ENCODE results near the gene DOCK11. TPM values are rescaled to one million over a fixed set of nuclear protein-coding genes. Genes with fewer than 3 reads are reported as not detected.

DOCK11 gene
- total RNA-seq, 1 donor from 2014 or later = 22.1 TPM

- Mint-ChIP-seq H3K36me3 (ENCODE audit: low read depth) (no peaks in the 10 kb centered on the region), H3K27ac (ENCODE audit: unreplicated experiment) (no peak overlapping the region), H3K9me3 (ENCODE audit: low read depth) (peaks cover 6% of the 10 kb centered on the region), H3K4me1 (ENCODE audit: low read depth) (peaks cover 22% of the 10 kb centered on the region), H3K4me3 (ENCODE audit: unreplicated experiment) (no peak overlapping the region), H3K27me3 (ENCODE audit: low read depth) (no peaks in the 10 kb centered on the region)
- no peak for TF ChIP-seq CTCF (IDR thresholded peaks at IDR 0.05)
- DNase-seq (ENCODE audit: low spot score) = no peak
Observed at GRCh38 chrX:118723376-118723775, 227.8 kb downstream of the DOCK11 start.

GRCh38 chrX:118724365-118724764 is 228.8 kb downstream of the DOCK11 start:
- H3K4me1 Mint-ChIP-seq (ENCODE audit: low read depth) = peaks cover 31% of the 10 kb centered on the region
- TF ChIP-seq CTCF (IDR thresholded peaks at IDR 0.05) = no peak
- no peaks in the 10 kb centered on the region for H3K36me3 Mint-ChIP-seq (ENCODE audit: low read depth)
- H3K9me3 Mint-ChIP-seq (ENCODE audit: low read depth) = peaks cover 6% of the 10 kb centered on the region
- DNase-seq (ENCODE audit: low spot score) = no peak
- H3K27me3 Mint-ChIP-seq (ENCODE audit: low read depth) = no peaks in the 10 kb centered on the region
- H3K4me3 Mint-ChIP-seq (ENCODE audit: unreplicated experiment) = no peak overlapping the region
- no peak overlapping the region for H3K27ac Mint-ChIP-seq (ENCODE audit: unreplicated experiment)

- Mint-ChIP-seq H3K9me3 (ENCODE audit: low read depth) (peaks cover 6% of the 10 kb centered on the region), H3K4me1 (ENCODE audit: low read depth) (peaks cover 35% of the 10 kb centered on the region), H3K36me3 (ENCODE audit: low read depth) (no peaks in the 10 kb centered on the region), H3K4me3 (ENCODE audit: unreplicated experiment) (no peak overlapping the region), H3K27ac (ENCODE audit: unreplicated experiment) (peak overlapping the region; percentile 57), H3K27me3 (ENCODE audit: low read depth) (no peaks in the 10 kb centered on the region)
- no peak for DNase-seq (ENCODE audit: low spot score)
- TF ChIP-seq CTCF (IDR thresholded peaks at IDR 0.05) = no peak
Observed at GRCh38 chrX:118724775-118725174, 229.2 kb downstream of the DOCK11 start.

- Mint-ChIP-seq H3K27ac (ENCODE audit: unreplicated experiment) (peak overlapping the region; percentile 83), H3K9me3 (ENCODE audit: low read depth) (peaks cover 6% of the 10 kb centered on the region)
Observed at GRCh38 chrX:118726396-118726795, 230.8 kb downstream of the DOCK11 start.

GRCh38 chrX:118726887-118727685 is 231.5 kb downstream of the DOCK11 start, which contains the start of gene IL13RA1:
IL13RA1 (plus strand) TSS chrX:118727606; CDS start chrX:118727639, 33 bp downstream.
- Mint-ChIP-seq H3K27me3 (ENCODE audit: low read depth) (no peaks in the 10 kb centered on the region), H3K4me3 (ENCODE audit: unreplicated experiment) (peak within 1 kb of the TSS; percentile 75), H3K9me3 (ENCODE audit: low read depth) (peaks cover 5% of the 10 kb centered on the region), H3K27ac (ENCODE audit: unreplicated experiment) (peak within 1 kb of the TSS; percentile 83), H3K4me1 (ENCODE audit: low read depth) (peaks cover 50% of the 10 kb centered on the region), H3K36me3 (ENCODE audit: low read depth) (no peaks in the 10 kb centered on the region)
- no peak for TF ChIP-seq CTCF (IDR thresholded peaks at IDR 0.05)
- peak; percentile 91 for DNase-seq (ENCODE audit: low spot score)

More at GRCh38 chrX:118726396-118726795, 230.8 kb downstream of the DOCK11 start:
- DNase-seq (ENCODE audit: low spot score) = no peak
- Mint-ChIP-seq H3K4me1 (ENCODE audit: low read depth) (peaks cover 50% of the 10 kb centered on the region), H3K27me3 (ENCODE audit: low read depth) (no peaks in the 10 kb centered on the region), H3K4me3 (ENCODE audit: unreplicated experiment) (peak overlapping the region; percentile 63), H3K36me3 (ENCODE audit: low read depth) (no peaks in the 10 kb centered on the region)
- TF ChIP-seq CTCF (IDR thresholded peaks at IDR 0.05) = no peak
